ENCODE results near the gene BET1L. TPM values are rescaled to one million over a fixed set of nuclear protein-coding genes. Genes with fewer than 3 reads are reported as not detected.

BET1L gene
- total RNA-seq, 2 donors from 2014 or later, result 52.1 to 54.8 TPM

DNA sequence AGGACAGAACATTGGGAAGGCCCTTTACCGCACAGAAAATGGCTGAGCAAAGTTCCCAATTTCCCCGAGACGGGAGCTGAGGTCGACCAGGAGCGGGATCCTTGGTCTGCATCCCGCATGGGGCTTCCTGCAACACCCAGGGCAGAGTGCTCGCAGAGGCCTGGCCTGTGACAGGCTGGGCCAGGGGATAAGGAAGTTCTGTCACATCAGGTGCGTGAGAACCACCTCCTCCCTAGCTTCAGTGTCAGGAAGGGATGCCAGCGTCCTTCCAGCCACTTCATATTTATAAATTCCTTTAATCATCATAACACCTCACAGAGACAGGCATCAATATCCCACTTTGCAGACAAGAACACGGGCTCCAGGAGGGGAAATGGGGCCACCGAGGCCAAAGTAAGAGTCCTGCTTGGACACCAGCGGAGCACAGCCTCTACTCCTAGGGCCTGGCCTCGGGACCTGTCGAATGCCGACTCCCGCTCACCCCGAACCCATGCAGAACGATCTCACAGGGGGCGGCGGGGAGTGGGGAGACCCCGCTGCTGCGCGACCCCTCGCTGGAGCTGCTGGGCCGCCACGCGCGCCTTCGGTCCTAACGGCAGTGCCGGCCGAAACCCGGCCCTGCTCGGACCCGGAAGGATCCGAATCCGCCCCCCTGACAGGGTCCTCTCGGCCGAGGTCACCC, 532 bp downstream of the BET1L start:
- peaks cover 6 to 16% of the 10 kb centered on the region in 2 donors for H3K36me3 ChIP-seq
- H3K27ac ChIP-seq, result peak overlapping the region; percentile 98 to 99
- H3K9me3 ChIP-seq, result no peaks in the 10 kb centered on the region
- WGBS, result 2% methylated on average over 17 of the region's 39 CpGs
- intact Hi-C loops (cut with DNase I), result loop anchor here (2.0 to 5.0 kb wide), 2 partner anchors 30 to 241 kb away; partner anchors contain the start of genes PSMD13 and SIRT3
- no peaks in the 10 kb centered on the region for H3K27me3 ChIP-seq (replicated peaks; ENCODE audit: insufficient read depth)
- no peak for TF ChIP-seq POLR2A (IDR thresholded peaks at IDR 0.05)
- TF ChIP-seq POLR2AphosphoS5 (IDR thresholded peaks at IDR 0.05), result no peak
- TF ChIP-seq, protein P1, sequence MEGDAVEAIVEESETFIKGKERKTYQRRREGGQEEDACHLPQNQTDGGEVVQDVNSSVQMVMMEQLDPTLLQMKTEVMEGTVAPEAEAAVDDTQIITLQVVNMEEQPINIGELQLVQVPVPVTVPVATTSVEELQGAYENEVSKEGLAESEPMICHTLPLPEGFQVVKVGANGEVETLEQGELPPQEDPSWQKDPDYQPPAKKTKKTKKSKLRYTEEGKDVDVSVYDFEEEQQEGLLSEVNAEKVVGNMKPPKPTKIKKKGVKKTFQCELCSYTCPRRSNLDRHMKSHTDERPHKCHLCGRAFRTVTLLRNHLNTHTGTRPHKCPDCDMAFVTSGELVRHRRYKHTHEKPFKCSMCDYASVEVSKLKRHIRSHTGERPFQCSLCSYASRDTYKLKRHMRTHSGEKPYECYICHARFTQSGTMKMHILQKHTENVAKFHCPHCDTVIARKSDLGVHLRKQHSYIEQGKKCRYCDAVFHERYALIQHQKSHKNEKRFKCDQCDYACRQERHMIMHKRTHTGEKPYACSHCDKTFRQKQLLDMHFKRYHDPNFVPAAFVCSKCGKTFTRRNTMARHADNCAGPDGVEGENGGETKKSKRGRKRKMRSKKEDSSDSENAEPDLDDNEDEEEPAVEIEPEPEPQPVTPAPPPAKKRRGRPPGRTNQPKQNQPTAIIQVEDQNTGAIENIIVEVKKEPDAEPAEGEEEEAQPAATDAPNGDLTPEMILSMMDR (IDR thresholded peaks at IDR 0.05), result no peak
- DNase-seq (ENCODE audit: low spot score), result no peak
- H3K4me1 ChIP-seq (replicated peaks), result peaks cover 18% of the 10 kb centered on the region
- peak overlapping the region; percentile 64 to 98 for H3K4me3 ChIP-seq

DNA sequence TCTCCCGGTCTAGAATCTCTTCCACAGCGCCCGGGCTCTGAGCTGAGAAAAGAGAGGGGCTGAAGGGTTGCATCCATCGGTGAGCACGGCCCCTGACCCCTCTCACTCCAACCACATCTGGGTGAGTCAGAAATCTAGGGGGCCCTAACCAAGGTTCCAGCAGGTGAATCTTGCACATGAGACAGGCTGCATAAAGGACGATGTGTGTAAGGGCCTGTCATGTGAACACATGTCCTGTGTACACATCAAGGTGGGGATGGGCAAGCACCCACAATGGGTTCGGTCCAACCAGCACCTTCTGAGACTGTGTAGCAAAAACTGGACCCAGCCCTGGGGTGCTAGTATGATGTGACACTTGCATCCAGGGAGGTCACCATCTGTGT, 1.2 kb downstream of the BET1L start:
- no peak for TF ChIP-seq POLR2A (IDR thresholded peaks at IDR 0.05)
- TF ChIP-seq, protein P1 (IDR thresholded peaks at IDR 0.05), result no peak
- TF ChIP-seq POLR2AphosphoS5 (IDR thresholded peaks at IDR 0.05), result no peak
- peak; percentile 7 for DNase-seq (ENCODE audit: low spot score)
- intact Hi-C loops (cut with DNase I), result loop anchor here (2.0 to 5.0 kb wide), 2 partner anchors 31 to 241 kb away; partner anchors contain the start of genes PSMD13 and SIRT3
- no peaks in the 10 kb centered on the region for H3K9me3 ChIP-seq
- no peak overlapping the region for H3K27ac ChIP-seq
- peak overlapping the region; percentile 64 to 98 for H3K4me3 ChIP-seq
- H3K36me3 ChIP-seq, result peaks cover under 1 to 9% of the 10 kb centered on the region in 2 donors
- H3K4me1 ChIP-seq (replicated peaks), result peaks cover 18% of the 10 kb centered on the region
- 71% methylated on average over 7 of the region's 7 CpGs for WGBS
- no peaks in the 10 kb centered on the region for H3K27me3 ChIP-seq (replicated peaks; ENCODE audit: insufficient read depth)

DNA sequence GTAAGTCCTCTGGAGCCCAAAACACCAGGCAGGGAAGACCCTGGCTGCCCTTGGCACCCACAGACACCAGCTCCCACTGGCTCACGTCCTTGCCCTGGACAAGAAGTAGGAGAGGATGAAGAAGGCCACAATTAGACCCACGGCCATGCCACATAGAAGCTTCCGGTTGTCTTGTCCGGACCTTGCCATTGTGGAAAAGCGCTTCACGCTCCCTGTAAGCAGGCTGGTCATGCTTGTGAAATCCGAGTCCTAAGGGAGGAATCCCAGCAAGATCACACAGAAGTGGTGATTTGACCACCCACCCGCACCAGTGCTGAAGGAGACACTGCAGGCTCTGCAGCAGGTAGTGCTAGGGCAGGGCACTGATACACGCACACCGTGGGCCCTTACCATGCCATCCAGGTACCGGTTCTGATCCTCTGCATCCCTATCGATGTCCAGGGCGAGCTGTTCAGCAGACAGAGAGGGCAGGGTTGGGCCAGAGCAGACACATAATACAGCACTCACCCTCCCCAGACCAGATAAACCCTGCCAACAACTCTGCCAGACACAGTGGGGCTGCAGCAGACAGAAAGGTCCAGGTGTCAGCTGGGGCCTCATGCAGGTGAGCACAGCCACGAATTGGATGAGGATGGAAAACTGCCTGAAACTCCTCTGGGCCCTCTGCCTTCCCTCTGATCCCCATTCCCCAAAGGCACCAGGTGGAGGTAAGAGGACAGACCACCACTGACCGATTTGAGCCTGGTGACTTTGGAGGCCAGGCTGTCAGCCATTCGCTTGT, 1.8 kb downstream of the BET1L start:
- peaks cover 18% of the 10 kb centered on the region for H3K4me1 ChIP-seq (replicated peaks)
- H3K27ac ChIP-seq, result no peak overlapping the region
- 83% methylated on average over 16 of the region's 16 CpGs for WGBS
- peak; percentile 3 for DNase-seq (ENCODE audit: low spot score)
- H3K27me3 ChIP-seq (replicated peaks; ENCODE audit: insufficient read depth), result no peaks in the 10 kb centered on the region
- peaks cover 0 to 6% of the 10 kb centered on the region in 2 donors for H3K36me3 ChIP-seq
- TF ChIP-seq POLR2AphosphoS5 (IDR thresholded peaks at IDR 0.05), result no peak
- TF ChIP-seq, protein P1 (IDR thresholded peaks at IDR 0.05), result no peak
- no peak for TF ChIP-seq POLR2A (IDR thresholded peaks at IDR 0.05)
- peak overlapping the region in 1 of 2 donors; percentile 64 for H3K4me3 ChIP-seq
- no peaks in the 10 kb centered on the region for H3K9me3 ChIP-seq
- intact Hi-C loops (cut with DNase I), result loop anchor here (2.0 to 5.0 kb wide), 2 partner anchors 31 to 242 kb away; partner anchors contain the start of genes PSMD13 and SIRT3

DNA sequence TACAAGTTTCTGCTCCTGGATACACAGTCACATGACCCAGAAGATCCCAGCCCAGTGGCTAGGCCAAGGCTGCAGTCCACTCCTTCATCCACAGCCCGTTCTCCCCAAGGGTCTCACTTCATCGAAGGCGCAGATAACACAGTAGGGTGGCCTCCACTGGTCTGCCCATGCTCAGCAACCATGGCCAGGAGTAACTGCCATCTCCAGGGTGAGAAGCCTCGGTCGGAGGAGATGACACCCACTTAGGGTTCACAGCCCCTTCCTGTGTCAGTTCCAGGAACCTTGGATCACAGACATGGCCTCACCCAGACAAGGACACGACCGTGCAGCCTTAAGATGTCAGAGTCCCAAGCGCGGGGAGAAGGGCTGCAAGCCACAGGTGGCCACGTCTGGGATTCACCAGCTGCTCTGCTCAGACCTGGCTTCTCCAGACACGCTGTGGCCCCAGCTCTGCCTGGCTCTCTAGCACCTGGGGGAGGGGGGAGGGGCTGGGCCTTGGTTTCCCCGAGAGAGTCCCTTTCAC, 2.6 kb downstream of the BET1L start:
- peak; percentile 3 for DNase-seq (ENCODE audit: low spot score)
- H3K36me3 ChIP-seq, result peaks cover 0 to 6% of the 10 kb centered on the region in 2 donors
- intact Hi-C loops (cut with DNase I), result loop anchor here (5.0 kb wide), 2 partner anchors 153 to 243 kb away; no protein-coding TSS in a partner anchor

More for the DNA sequence above, 2.6 kb downstream of the BET1L start:
- no peak overlapping the region for H3K27ac ChIP-seq
- TF ChIP-seq POLR2AphosphoS5 (IDR thresholded peaks at IDR 0.05) (no peak), POLR2A (IDR thresholded peaks at IDR 0.05) (no peak)
- TF ChIP-seq, protein P1 (IDR thresholded peaks at IDR 0.05), result no peak
- no peaks in the 10 kb centered on the region for H3K27me3 ChIP-seq (replicated peaks; ENCODE audit: insufficient read depth)
- H3K9me3 ChIP-seq, result no peaks in the 10 kb centered on the region
- 86% methylated on average over 10 of the region's 12 CpGs for WGBS
- no peak overlapping the region for H3K4me3 ChIP-seq
- H3K4me1 ChIP-seq (replicated peaks), result peaks cover 11% of the 10 kb centered on the region

All from prostate gland (tissue), 2 donors.